Spleen (tissue), 7 donors: ENCODE measurements around the gene ACP3.

Source experiments
- CTCF ChIP-seq, 11 experiments: fragments of 200-600 bp in 7 of 11; fragments of 450-650 bp in 4 of 11; sonication (generic) in 4 of 11; IDR thresholded peaks in 8 of 11; conservative IDR thresholded peaks in 3 of 11; 1 replicate in 7 of 11; 2 replicates in 4 of 11; pipeline versions ENCODE4 v1.4.0 to v1.8.0; 2016 to 2021; ENCODE audit warnings: antibody characterized with exemption in 11 of 11, inconsistent platforms in 4 of 11, mild to moderate bottlenecking in 1 of 11
- POLR2AphosphoS5 ChIP-seq, 3 donors: sonication (generic); formaldehyde crosslinking; IDR thresholded peaks; one replicate each; pipeline ENCODE4 v1.5.1; 2017; ENCODE audit warnings: antibody characterized with exemption in 3 of 3
- donor health status: DM: no; HTN: no; CAD: no; lungs with moderate emphysema.
- donor health status: DM: no; HTN: no; CAD: no.
- donor health status: DM: no; HTN: no; CAD: no.

- TF ChIP-seq CTCF (IDR thresholded peaks at IDR 0.05 in 8 of 11, conservative IDR thresholded peaks at IDR 0.05 in 3 of 11) (no peak), POLR2AphosphoS5 (IDR thresholded peaks at IDR 0.05) (no peak)
Measured at GRCh38 chr3:132288357-132288756, 28.9 kb upstream of the ACP3 start.
